Tibial nerve (tissue), 4 donors: ENCODE results near the gene TOPAZ1.

Experiments
- EP300 ChIP-seq, 2 donors: sonication (generic); formaldehyde crosslinking; IDR thresholded peaks; one replicate each; pipeline ENCODE4 v1.6.1; 2017; ENCODE audit warnings: antibody characterized with exemption in 2 of 2, mild to moderate bottlenecking in 1 of 2
- TF ChIP-seq, protein P1 (sequence below), 5 experiments: fragments of 200-600 bp in 3 of 5; fragments of 450-650 bp in 2 of 5; sonication (generic) in 3 of 5; IDR thresholded peaks; one replicate each; pipeline ENCODE4 v1.5.1; 2016 to 2019; ENCODE audit warnings: antibody characterized with exemption in 5 of 5, mild to moderate bottlenecking in 3 of 5, moderate library complexity in 2 of 5

DNA sequence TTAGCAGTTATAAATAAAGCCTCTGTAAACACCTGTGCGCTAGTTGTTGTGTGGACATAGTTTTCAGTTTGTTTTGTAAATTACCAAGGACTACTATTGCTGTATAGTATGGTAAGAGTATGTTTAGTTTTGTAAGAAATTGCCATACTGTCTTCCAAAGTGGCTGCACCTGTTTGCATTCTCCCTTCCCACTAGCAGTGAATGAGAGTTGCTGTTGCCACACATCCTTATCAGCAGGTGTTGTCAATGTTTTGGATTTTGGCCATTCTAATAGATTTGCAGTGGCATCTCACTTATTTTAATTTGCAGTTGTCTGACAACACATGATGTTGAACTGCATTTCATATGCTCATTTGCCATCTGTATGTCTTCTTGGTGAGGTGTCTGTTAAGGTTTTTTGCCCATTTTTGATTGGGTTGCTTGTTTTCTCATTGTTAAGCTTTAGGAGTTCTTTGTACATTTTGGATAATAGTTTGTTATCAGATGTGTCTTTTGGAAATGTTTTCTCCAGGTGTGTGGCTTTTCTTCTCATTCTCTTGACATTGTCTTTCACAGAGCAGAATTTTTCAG is 111.8 kb downstream of the TOPAZ1 start:
- TF ChIP-seq, protein P1, sequence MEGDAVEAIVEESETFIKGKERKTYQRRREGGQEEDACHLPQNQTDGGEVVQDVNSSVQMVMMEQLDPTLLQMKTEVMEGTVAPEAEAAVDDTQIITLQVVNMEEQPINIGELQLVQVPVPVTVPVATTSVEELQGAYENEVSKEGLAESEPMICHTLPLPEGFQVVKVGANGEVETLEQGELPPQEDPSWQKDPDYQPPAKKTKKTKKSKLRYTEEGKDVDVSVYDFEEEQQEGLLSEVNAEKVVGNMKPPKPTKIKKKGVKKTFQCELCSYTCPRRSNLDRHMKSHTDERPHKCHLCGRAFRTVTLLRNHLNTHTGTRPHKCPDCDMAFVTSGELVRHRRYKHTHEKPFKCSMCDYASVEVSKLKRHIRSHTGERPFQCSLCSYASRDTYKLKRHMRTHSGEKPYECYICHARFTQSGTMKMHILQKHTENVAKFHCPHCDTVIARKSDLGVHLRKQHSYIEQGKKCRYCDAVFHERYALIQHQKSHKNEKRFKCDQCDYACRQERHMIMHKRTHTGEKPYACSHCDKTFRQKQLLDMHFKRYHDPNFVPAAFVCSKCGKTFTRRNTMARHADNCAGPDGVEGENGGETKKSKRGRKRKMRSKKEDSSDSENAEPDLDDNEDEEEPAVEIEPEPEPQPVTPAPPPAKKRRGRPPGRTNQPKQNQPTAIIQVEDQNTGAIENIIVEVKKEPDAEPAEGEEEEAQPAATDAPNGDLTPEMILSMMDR (IDR thresholded peaks at IDR 0.05), result no peak
- TF ChIP-seq EP300 (IDR thresholded peaks at IDR 0.05), result no peak
